ENCODE data around the gene UBL4B. TPM values are rescaled to one million over a fixed set of nuclear protein-coding genes. Genes with fewer than 3 reads are reported as not detected.

UBL4B gene
- total RNA-seq, 1 donor from 2014 or later: 1.0 TPM

DNA sequence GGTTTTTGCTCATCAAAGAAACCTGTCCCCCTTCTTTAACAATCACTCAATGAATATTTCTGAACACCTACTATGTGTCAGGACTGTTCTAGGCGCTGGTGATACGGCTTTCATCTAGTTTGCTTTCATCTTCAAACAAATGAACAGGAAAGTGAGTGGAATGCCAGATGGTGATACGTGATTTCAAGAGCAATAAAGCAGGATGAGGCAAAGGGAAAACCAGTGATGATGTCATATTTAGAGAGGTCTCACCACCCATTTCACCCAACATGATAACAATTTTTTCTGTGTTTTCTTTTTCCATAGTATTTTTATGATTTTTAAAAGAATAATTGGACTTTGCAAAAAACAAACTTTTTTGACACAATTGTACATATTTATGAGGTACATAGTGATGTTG lies 26.7 kb downstream of the UBL4B start:
- no peak for DNase-seq (ENCODE audit: extremely low spot score, unreplicated experiment)
- TF ChIP-seq, protein P1, sequence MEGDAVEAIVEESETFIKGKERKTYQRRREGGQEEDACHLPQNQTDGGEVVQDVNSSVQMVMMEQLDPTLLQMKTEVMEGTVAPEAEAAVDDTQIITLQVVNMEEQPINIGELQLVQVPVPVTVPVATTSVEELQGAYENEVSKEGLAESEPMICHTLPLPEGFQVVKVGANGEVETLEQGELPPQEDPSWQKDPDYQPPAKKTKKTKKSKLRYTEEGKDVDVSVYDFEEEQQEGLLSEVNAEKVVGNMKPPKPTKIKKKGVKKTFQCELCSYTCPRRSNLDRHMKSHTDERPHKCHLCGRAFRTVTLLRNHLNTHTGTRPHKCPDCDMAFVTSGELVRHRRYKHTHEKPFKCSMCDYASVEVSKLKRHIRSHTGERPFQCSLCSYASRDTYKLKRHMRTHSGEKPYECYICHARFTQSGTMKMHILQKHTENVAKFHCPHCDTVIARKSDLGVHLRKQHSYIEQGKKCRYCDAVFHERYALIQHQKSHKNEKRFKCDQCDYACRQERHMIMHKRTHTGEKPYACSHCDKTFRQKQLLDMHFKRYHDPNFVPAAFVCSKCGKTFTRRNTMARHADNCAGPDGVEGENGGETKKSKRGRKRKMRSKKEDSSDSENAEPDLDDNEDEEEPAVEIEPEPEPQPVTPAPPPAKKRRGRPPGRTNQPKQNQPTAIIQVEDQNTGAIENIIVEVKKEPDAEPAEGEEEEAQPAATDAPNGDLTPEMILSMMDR (conservative IDR thresholded peaks at IDR 0.05): no peak
- Mint-ChIP-seq H3K27ac (no peak overlapping the region), H3K4me3 (no peak overlapping the region), H3K36me3 (no peaks in the 10 kb centered on the region), H3K27me3 (peaks cover 54% of the 10 kb centered on the region), H3K4me1 (ENCODE audit: unreplicated experiment) (peaks cover 23% of the 10 kb centered on the region), H3K9me3 (no peaks in the 10 kb centered on the region)

DNA sequence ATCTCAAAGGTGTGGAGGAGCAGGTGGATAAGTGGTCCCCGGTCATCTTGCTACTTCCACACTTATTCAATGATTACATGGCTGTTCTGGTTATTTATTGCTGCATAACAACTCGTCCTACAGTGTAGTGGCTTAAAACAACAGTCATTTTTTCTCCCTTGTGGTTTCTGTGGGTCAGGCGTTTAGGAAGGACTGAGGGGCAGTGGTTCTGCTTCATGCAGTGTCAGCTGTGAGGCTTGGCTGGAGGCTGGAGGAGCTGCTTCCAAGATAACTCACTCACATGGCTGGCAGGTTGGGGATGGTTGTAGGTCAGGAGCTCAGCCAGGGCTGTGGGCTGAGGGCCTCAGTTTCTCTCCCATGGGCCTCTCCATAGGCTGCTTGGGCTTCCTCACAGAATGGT lies 32.1 kb downstream of the UBL4B start:
- Mint-ChIP-seq H3K9me3 (no peaks in the 10 kb centered on the region), H3K4me1 (ENCODE audit: unreplicated experiment) (no peaks in the 10 kb centered on the region), H3K27ac (no peak overlapping the region), H3K36me3 (no peaks in the 10 kb centered on the region), H3K4me3 (no peak overlapping the region), H3K27me3 (peaks cover 13% of the 10 kb centered on the region)
- no peak for DNase-seq (ENCODE audit: extremely low spot score, unreplicated experiment)
- TF ChIP-seq, protein P1 (conservative IDR thresholded peaks at IDR 0.05): no peak

DNA sequence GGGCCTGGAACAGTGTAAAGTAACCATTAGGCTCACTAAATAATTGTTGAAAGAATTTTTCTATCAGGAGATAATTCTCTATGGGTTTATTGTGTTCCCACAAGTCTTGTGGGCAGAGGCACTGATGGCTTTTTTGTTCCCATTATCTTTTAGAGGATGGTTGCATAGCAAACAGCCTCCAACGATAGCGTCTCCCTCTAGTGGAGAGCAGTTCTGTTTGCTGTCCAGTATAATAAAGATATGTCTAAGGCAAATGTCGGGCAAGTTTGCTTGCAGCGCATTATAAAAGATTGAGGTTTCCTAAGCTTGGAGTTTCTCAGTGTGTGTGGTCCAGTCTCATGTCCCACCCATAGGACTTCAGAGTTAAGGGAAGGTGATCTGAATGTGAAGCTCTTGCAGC lies 36.7 kb downstream of the UBL4B start:
- Mint-ChIP-seq H3K27ac (no peak overlapping the region), H3K27me3 (peaks cover 30% of the 10 kb centered on the region), H3K4me1 (ENCODE audit: unreplicated experiment) (peaks cover 3% of the 10 kb centered on the region), H3K36me3 (no peaks in the 10 kb centered on the region), H3K4me3 (peak overlapping the region; percentile 42), H3K9me3 (no peaks in the 10 kb centered on the region)
- TF ChIP-seq, protein P1 (conservative IDR thresholded peaks at IDR 0.05): peak; percentile 43
- no peak for DNase-seq (ENCODE audit: extremely low spot score, unreplicated experiment)

DNA sequence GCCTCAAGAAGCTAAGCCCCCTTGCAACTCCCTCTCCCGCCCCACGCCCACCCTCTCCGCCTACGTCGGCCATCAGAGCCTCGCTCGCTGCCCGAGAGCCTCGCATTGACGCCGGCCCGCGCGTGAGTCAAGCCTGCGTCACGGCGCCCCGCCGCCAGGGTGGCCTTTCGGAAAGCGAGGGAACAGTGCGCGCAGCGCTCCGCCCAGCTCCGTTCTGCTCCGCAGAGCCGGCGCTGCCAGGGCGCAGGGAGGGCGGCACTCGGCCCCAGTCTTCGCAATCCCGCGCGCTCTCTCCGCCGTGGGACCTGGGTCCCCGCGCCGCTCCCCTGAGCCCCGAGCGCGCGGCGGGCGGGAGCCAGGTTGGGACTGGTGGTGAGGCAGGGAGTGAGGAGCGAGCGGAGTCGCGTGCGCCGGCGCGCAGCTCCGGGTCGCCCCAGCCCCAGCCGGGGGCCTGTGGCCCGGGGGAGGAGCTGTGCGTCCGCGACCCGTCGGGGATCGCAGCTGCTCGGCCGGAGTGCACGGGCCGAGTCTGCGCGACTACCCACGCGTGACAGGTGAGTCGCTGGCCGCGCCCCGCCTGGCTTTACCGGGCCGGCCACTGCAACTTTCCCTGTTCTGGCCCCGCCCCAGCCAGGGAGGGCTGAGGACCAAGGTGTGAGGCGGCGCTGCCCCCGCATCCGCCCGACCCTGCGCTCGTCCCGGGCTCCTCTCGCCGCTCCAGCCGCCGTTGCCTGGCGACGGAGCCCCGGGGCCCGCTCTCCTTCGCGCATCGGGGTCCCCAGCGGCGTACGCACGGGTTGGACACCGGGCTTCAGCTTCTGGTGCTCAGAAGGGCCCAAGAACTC lies 38.3 kb downstream of the UBL4B start, which contains the start of gene SLC6A17:
TSS of gene SLC6A17 (plus strand) at position 165 of the 845 bp plus-strand sequence. CDS start 16,436 bp downstream, outside the sequence.
- Mint-ChIP-seq H3K27ac (no peak within 1 kb of the TSS), H3K27me3 (peaks cover 45% of the 10 kb centered on the region), H3K9me3 (no peaks in the 10 kb centered on the region), H3K36me3 (no peaks in the 10 kb centered on the region), H3K4me1 (ENCODE audit: unreplicated experiment) (peaks cover 3% of the 10 kb centered on the region), H3K4me3 (peak within 1 kb of the TSS; percentile 70)
- TF ChIP-seq, protein P1 (conservative IDR thresholded peaks at IDR 0.05): peak; percentile 63
- no peak for DNase-seq (ENCODE audit: extremely low spot score, unreplicated experiment)

DNA sequence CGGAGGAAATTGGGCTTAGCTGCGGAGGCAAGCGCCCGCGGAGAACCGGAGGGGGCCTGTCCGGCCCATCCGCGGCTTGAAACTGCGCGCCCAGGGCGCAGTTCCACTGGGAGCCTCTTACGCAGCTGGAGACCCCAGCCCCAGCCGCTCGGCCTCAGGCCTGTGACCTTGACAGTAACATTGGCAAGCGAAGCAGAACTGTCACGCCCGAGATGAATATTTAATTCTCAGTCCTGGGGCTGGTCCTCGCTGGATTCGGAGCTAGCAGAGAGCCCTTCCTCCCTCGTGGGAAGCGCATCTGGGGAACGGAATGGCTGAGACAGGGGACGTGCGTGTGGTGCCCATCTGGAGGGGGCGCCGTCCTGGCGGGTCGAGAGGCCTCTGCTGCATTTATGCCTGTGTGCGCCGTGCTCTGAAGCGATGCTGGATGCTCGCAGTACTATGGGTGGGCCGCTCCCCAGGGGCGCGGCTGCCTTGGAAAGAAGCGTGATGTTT lies 39.0 kb downstream of the UBL4B start:
- Mint-ChIP-seq H3K9me3 (no peaks in the 10 kb centered on the region), H3K36me3 (no peaks in the 10 kb centered on the region), H3K27me3 (peaks cover 52% of the 10 kb centered on the region), H3K4me3 (no peak overlapping the region), H3K27ac (no peak overlapping the region), H3K4me1 (ENCODE audit: unreplicated experiment) (peaks cover 3% of the 10 kb centered on the region)
- TF ChIP-seq, protein P1 (conservative IDR thresholded peaks at IDR 0.05): no peak
- DNase-seq (ENCODE audit: extremely low spot score, unreplicated experiment): no peak

Measured in type B pancreatic cell (in vitro differentiated cells).